ENCODE measurements around the gene KRTAP5-9.
"Not testable (repeated sequence)": the region's sequence is repeated elsewhere in the genome, so short reads cannot be mapped to it uniquely, and the experiment has no call there.

The KRTAP5-9 gene

DNA sequence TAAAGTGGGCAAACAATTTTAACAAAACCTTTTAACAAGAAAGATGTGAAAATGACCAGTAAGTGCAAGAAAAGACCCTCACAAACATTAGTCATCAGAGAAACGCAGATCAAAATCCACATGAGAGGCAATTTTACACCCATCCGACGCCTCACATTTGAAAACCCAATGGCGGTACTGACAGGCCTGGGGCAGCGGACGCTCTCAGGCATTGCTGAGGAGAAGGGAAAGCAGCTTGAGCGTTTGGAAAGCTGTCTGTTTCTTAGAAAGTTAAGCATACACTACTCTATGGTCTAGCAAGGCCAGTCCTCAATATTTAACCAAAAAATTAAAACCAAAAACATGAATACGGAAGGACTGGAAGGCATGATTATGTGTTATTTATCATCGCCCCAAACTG lies 12.4 kb upstream of the KRTAP5-9 start:
- TF ChIP-seq SIN3A (IDR thresholded peaks at IDR 0.05; ENCODE audit: borderline replicate concordance, insufficient read depth, low read length): no peak
- TF ChIP-seq POLR2AphosphoS5 (IDR thresholded peaks at IDR 0.05; ENCODE audit: low read depth, low read length): no peak
- TF ChIP-seq, protein P1, sequence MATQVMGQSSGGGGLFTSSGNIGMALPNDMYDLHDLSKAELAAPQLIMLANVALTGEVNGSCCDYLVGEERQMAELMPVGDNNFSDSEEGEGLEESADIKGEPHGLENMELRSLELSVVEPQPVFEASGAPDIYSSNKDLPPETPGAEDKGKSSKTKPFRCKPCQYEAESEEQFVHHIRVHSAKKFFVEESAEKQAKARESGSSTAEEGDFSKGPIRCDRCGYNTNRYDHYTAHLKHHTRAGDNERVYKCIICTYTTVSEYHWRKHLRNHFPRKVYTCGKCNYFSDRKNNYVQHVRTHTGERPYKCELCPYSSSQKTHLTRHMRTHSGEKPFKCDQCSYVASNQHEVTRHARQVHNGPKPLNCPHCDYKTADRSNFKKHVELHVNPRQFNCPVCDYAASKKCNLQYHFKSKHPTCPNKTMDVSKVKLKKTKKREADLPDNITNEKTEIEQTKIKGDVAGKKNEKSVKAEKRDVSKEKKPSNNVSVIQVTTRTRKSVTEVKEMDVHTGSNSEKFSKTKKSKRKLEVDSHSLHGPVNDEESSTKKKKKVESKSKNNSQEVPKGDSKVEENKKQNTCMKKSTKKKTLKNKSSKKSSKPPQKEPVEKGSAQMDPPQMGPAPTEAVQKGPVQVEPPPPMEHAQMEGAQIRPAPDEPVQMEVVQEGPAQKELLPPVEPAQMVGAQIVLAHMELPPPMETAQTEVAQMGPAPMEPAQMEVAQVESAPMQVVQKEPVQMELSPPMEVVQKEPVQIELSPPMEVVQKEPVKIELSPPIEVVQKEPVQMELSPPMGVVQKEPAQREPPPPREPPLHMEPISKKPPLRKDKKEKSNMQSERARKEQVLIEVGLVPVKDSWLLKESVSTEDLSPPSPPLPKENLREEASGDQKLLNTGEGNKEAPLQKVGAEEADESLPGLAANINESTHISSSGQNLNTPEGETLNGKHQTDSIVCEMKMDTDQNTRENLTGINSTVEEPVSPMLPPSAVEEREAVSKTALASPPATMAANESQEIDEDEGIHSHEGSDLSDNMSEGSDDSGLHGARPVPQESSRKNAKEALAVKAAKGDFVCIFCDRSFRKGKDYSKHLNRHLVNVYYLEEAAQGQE (IDR thresholded peaks at IDR 0.05; ENCODE audit: insufficient read depth in 1 of 2, low read depth in 2 of 2, low read length in 2 of 2): no peak
- TF ChIP-seq TAF1 (IDR thresholded peaks at IDR 0.05; ENCODE audit: borderline replicate concordance, insufficient read depth, low read length): no peak
- no peak for TF ChIP-seq FOXP2 (optimal IDR thresholded peaks at IDR 0.05; ENCODE audit: borderline replicate concordance, extremely low read depth, extremely low read length, insufficient read depth)

DNA sequence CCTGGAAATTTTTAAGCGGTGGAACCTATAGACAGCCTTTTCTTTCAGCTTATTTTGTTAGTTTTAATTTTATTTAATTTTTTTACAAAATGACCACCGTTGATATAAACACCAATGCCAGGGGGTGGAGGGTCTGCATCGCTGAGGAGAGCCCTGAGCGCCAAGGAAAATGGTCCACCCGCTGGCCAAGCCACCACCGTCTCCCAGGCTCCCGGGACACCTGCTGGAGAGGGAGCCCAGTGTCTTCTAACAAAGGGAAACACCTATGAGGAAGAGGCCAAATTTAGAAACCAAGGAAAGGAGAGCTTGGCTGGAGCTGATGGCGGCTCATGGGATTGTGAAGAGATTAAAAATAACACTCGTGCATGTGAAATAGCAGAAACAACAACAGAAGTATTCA lies 10.7 kb upstream of the KRTAP5-9 start:
- TF ChIP-seq TAF1 (IDR thresholded peaks at IDR 0.05; ENCODE audit: borderline replicate concordance, insufficient read depth, low read length): no peak
- no peak for TF ChIP-seq POLR2AphosphoS5 (IDR thresholded peaks at IDR 0.05; ENCODE audit: low read depth, low read length)

DNA sequence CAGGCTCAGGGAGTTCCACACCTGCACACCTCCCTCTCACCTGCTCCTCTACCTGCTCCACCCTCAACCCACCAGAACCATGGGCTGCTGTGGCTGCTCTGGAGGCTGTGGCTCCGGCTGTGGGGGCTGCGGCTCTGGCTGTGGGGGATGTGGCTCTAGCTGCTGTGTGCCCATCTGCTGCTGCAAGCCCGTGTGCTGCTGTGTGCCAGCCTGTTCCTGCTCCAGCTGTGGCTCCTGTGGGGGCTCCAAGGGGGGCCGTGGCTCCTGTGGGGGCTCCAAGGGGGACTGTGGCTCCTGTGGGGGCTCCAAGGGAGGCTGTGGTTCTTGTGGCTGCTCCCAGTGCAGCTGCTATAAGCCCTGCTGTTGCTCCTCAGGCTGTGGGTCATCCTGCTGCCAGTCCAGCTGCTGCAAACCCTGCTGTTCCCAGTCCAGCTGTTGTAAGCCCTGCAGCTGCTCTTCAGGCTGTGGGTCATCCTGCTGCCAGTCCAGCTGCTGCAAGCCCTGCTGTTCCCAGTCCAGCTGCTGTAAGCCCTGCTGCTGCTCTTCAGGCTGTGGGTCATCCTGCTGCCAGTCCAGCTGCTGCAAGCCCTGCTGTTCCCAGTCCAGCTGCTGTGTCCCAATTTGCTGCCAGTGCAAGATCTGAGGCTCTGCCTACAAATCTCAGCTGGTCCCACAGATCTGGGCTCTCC lies 10.1 kb upstream of the KRTAP5-9 start, which contains the start of gene KRTAP5-8:
Gene KRTAP5-8, plus strand, starts transcription at position 49 of the 689 bp plus-strand sequence. Its CDS starts 31 bp downstream, at position 80.
- not testable (repeated sequence) for TF ChIP-seq SIN3A (IDR thresholded peaks at IDR 0.05; ENCODE audit: borderline replicate concordance, insufficient read depth, low read length); POLR2AphosphoS5 (IDR thresholded peaks at IDR 0.05; ENCODE audit: low read depth, low read length); FOXP2 (optimal IDR thresholded peaks at IDR 0.05; ENCODE audit: borderline replicate concordance, extremely low read depth, extremely low read length, insufficient read depth)

DNA sequence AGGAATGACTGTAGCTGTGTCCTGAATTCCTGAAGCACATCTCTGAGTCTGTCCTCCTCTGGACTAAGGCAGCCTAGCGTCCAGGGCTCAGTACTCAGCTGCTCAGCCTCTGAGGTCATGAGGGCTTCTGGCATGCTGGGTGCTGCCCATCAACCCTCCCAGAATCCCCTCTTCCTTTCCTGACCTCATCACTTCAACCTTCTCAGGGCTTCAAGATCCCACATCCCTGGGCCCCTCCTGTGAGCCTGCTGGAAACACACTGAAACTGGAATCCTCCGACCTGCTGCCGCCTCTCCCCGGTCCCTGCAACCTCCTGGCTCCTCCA lies 9.6 kb upstream of the KRTAP5-9 start:
- no peak for TF ChIP-seq FOXP2 (optimal IDR thresholded peaks at IDR 0.05; ENCODE audit: borderline replicate concordance, extremely low read depth, extremely low read length, insufficient read depth)
- TF ChIP-seq SIN3A (IDR thresholded peaks at IDR 0.05; ENCODE audit: borderline replicate concordance, insufficient read depth, low read length): no peak
- TF ChIP-seq, protein P1 (IDR thresholded peaks at IDR 0.05; ENCODE audit: insufficient read depth in 1 of 2, low read depth in 2 of 2, low read length in 2 of 2): no peak
- no peak for TF ChIP-seq TAF1 (IDR thresholded peaks at IDR 0.05; ENCODE audit: borderline replicate concordance, insufficient read depth, low read length)
- TF ChIP-seq POLR2AphosphoS5 (IDR thresholded peaks at IDR 0.05; ENCODE audit: low read depth, low read length): no peak

DNA sequence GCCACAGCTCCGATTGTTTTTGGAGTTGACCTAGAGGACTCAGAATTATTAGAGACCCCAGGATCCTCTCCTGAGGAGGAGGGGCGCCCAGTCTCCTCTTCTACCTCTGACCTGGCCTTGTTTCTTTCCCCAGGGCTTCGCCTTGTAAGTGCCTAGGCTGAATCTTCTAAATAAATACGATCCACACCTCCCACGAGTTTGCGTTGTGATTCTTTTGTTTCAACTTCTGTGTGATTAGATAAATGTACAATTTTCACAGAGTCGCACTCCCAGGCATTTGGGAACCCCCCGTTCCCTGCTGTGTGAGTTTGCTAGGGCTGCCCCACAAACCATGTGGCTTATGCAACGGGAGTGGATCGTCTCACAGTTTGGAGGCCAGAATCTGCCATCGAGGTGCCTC lies 9.2 kb upstream of the KRTAP5-9 start:
- TF ChIP-seq, protein P1 (IDR thresholded peaks at IDR 0.05; ENCODE audit: insufficient read depth in 1 of 2, low read depth in 2 of 2, low read length in 2 of 2): no peak

DNA sequence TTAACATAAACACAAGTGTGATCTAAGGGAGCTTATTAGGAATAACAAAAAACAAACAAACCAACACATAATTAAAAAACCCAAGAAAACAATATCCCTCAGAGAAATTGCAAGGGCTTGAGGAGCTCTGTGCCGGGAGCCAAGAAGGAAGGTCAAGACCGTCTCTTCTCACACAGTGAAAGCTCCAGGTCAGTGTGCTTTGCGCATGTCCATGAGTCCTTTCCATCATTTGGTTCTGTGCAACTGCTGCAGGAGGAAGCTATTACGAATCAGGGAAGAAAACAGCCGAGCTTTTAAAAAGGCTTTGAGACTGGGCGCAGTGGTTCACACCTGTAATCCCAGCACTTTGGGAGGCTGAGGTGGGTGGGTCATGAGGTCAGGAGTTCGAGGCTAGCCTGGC lies 5.8 kb upstream of the KRTAP5-9 start:
- no peak for TF ChIP-seq POLR2AphosphoS5 (IDR thresholded peaks at IDR 0.05; ENCODE audit: low read depth, low read length)
- no peak for TF ChIP-seq FOXP2 (optimal IDR thresholded peaks at IDR 0.05; ENCODE audit: borderline replicate concordance, extremely low read depth, extremely low read length, insufficient read depth)
- no peak for TF ChIP-seq TAF1 (IDR thresholded peaks at IDR 0.05; ENCODE audit: borderline replicate concordance, insufficient read depth, low read length)
- no peak for TF ChIP-seq SIN3A (IDR thresholded peaks at IDR 0.05; ENCODE audit: borderline replicate concordance, insufficient read depth, low read length)
- TF ChIP-seq, protein P1 (IDR thresholded peaks at IDR 0.05; ENCODE audit: insufficient read depth in 1 of 2, low read depth in 2 of 2, low read length in 2 of 2): no peak

Data from PFSK-1 (cell line).